ENCODE data around the gene TAF9B. TPM values are rescaled to one million over a fixed set of nuclear protein-coding genes. Genes with fewer than 3 reads are reported as not detected.
A peak's percentile ranks its signal among the peaks of the same experiment; 100 is the strongest.

The TAF9B gene, protein sequence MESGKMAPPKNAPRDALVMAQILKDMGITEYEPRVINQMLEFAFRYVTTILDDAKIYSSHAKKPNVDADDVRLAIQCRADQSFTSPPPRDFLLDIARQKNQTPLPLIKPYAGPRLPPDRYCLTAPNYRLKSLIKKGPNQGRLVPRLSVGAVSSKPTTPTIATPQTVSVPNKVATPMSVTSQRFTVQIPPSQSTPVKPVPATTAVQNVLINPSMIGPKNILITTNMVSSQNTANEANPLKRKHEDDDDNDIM
- total RNA-seq = 10 to 100 TPM in 6 of 7 donors, 1 to 10 TPM in 1; 9.8 to 16.0 (median 13.8) TPM
- polyA plus RNA-seq = 1 to 10 TPM; 7.0 to 9.9 (median 7.4) TPM
- long read RNA-seq, donor 1, transcript TAF9B-201 (7 exons, 2,713 nt) = major isoform, 13 of 13 reads
- long read RNA-seq, donor 1, partial matches to known transcripts = 0 of 13 reads
- long read RNA-seq, donor 1, other reads (novel, unspliced or antisense) = 0 of 13 reads
- long read RNA-seq, donor 2, transcript TAF9B-201 (7 exons, 2,713 nt) = major isoform, 6 of 7 reads
- long read RNA-seq, donor 2, partial matches to known transcripts = 0 of 7 reads
- long read RNA-seq, donor 2, other reads (novel, unspliced or antisense) = 0 of 7 reads

DNA sequence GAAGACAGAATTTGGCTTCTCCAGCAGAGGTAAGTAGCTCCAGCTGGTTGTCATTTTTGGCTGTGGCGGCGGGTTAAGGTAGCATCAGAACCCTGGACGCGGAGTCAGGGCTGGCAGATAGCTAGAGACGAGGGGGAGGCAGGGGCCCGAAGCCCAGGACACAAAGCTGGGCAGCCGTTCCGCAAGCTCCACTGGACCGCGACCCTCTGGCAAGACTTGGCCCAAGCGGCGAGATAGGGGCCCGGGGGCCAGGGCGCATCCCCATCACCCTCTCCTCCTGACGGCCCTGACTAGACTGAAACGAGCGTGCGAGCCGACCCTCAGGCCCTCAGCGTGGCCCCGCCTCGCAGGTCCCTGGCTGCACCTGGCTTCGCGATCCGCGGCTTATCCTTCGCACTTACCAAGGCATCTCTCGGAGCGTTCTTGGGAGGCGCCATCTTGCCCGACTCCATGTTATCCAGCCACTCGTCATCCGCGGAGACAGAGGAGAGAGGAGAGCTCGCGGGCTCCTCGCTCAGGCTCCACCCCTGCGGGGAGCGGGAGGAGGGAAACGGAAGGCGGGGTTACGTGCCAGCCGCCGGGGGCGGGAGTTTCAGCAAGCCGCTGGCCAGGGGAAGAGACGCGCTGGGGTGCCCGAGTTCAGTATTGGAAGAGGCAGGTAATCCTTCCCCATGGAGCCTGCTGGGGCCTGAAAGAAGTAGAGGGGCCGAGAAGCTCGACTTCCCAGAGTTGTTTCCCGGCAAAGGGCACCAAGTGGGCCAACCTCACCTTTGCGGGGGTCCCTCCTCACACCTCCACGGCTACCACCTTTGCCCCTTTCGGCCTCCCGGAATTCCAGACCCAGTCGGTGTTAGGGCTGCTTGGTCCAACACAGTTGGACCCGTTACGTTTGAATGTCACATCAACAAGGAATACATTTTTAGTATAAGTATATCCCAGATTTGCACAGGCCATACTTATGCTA is at the start of gene TAF9B:
Gene TAF9B, minus strand, starts transcription at position 491 of the 964 bp plus-strand sequence. Its CDS starts 39 bp downstream, at position 452.
- Histone ChIP-seq H3K4me3 (peak within 1 kb of the TSS; percentile 54 to 73 (median 58)), H3K9me3 (no peaks in the 10 kb centered on the region), H3K36me3 (peaks cover 0 to 6% (median 0%) of the 10 kb centered on the region in 6 donors), H3K27ac (peak within 1 kb of the TSS; percentile 36 to 85 (median 76)), H3K27me3 (replicated peaks in 1 of 7) (no peaks in the 10 kb centered on the region), H3K4me1 (peaks cover 0 to 15% (median 4%) of the 10 kb centered on the region in 6 donors)
- no peak for TF ChIP-seq POLR2A (IDR thresholded peaks at IDR 0.05)
- TF ChIP-seq POLR2AphosphoS5 (IDR thresholded peaks at IDR 0.05) = peak; percentile 86 to 93 (median 87)
- TF ChIP-seq, protein P1, sequence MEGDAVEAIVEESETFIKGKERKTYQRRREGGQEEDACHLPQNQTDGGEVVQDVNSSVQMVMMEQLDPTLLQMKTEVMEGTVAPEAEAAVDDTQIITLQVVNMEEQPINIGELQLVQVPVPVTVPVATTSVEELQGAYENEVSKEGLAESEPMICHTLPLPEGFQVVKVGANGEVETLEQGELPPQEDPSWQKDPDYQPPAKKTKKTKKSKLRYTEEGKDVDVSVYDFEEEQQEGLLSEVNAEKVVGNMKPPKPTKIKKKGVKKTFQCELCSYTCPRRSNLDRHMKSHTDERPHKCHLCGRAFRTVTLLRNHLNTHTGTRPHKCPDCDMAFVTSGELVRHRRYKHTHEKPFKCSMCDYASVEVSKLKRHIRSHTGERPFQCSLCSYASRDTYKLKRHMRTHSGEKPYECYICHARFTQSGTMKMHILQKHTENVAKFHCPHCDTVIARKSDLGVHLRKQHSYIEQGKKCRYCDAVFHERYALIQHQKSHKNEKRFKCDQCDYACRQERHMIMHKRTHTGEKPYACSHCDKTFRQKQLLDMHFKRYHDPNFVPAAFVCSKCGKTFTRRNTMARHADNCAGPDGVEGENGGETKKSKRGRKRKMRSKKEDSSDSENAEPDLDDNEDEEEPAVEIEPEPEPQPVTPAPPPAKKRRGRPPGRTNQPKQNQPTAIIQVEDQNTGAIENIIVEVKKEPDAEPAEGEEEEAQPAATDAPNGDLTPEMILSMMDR (IDR thresholded peaks at IDR 0.05 in 8 of 11, conservative IDR thresholded peaks at IDR 0.05 in 3 of 11) = no peak
- DNase-seq = peak; percentile 94
- intact Hi-C loops (cut with DNase I; ENCODE audit: low total_unique reads) = no loop called here
- 5 to 57% (median 15%) methylated on average over 34 to 59 of the region's 59 CpGs for WGBS, 5 donors

DNA sequence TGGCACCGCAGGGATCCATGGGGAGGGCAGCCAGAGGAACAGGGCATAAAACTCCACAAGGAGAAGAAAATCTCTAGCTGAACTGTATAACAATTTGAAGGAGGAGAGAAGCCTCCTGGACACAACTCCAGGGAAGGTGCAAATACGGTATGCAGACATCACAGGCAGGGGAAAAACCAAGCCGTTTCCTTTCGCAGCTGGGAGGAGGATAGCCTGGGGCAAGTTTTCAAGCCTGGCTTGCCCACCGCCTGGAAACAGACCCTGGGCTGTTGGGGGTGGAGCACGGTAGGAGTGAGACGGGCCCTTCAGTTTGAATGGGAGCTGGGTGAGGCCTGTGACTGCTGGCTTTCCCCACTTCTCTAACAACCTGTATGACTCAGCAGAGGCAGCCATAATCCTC is 43.4 kb upstream of the TAF9B start:
- no peaks in the 10 kb centered on the region for H3K27me3 ChIP-seq (replicated peaks in 1 of 7)
- TF ChIP-seq POLR2A (IDR thresholded peaks at IDR 0.05) (no peak), POLR2AphosphoS5 (IDR thresholded peaks at IDR 0.05) (no peak)
- TF ChIP-seq, protein P1 (IDR thresholded peaks at IDR 0.05 in 8 of 11, conservative IDR thresholded peaks at IDR 0.05 in 3 of 11) = no peak
- no peak for DNase-seq
- H3K4me1 ChIP-seq = no peaks in the 10 kb centered on the region
- H3K36me3 ChIP-seq = no peaks in the 10 kb centered on the region
- 81 to 97% (median 93%) methylated on average over 4 to 7 of the region's 7 CpGs for WGBS, 5 donors
- intact Hi-C loops (cut with DNase I; ENCODE audit: low total_unique reads) = no loop called here
- no peak overlapping the region for H3K4me3 ChIP-seq
- no peaks in the 10 kb centered on the region for H3K9me3 ChIP-seq
- no peak overlapping the region for H3K27ac ChIP-seq

DNA sequence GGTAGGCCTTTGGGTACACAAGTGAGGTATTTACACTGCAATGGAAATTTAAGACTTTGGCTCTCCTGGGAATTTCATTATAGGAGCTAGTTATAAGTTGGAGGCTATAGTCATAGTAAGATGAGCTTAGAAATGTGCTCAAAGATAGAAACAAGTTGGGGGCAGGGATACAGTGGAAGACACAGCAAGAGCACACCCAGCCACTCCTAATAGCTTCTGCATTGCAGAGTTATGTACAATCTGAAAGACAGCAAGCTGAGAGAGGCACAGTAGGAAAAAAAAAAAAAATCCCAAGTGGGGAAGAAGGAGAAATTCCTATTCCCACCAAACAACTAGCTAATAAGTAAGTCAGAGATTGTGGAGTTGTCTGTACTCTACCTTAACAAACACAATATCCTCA is 41.9 kb upstream of the TAF9B start:
- no peaks in the 10 kb centered on the region for H3K4me1 ChIP-seq
- no peak for DNase-seq
- no peak overlapping the region for H3K4me3 ChIP-seq
- intact Hi-C loops (cut with DNase I; ENCODE audit: low total_unique reads) = no loop called here
- H3K36me3 ChIP-seq = no peaks in the 10 kb centered on the region
- H3K27me3 ChIP-seq (replicated peaks in 1 of 7) = no peaks in the 10 kb centered on the region
- no peak overlapping the region for H3K27ac ChIP-seq
- no peaks in the 10 kb centered on the region for H3K9me3 ChIP-seq
- TF ChIP-seq POLR2A (IDR thresholded peaks at IDR 0.05) (no peak), POLR2AphosphoS5 (IDR thresholded peaks at IDR 0.05) (no peak)
- TF ChIP-seq, protein P1 (IDR thresholded peaks at IDR 0.05 in 8 of 11, conservative IDR thresholded peaks at IDR 0.05 in 3 of 11) = no peak

All from spleen (tissue), 13 donors.